OCI-LY7 (cell line): ENCODE measurements around the gene ITM2B. TPM values are rescaled to one million over a fixed set of nuclear protein-coding genes. Genes with fewer than 3 reads are reported as not detected.

Source experiments
- BruUV-seq: library from RNA; stranded (reverse); fragments of 400-500 nt; replicated peaks from 2 replicates; lab custom pipeline; 2021; lab: Mats Ljungman, UMichigan
- CTCF ChIA-PET: fragments of 300-600 bp; sonication (Branson Sonifier 250); formaldehyde crosslinking; loops from one replicate; lab custom pipeline; 2022; ENCODE audit warnings: antibody characterized with exemption; ENCODE audit not compliant: unreplicated experiment; lab: Charles Lee
- POLR2A ChIA-PET: fragments of 300-600 bp; sonication (Branson Sonifier 250); formaldehyde crosslinking; loops from one replicate; lab custom pipeline; 2022; ENCODE audit warnings: antibody characterized with exemption; lab: Charles Lee
- DNase-seq: peaks from one replicate; pipeline ENCODE4 v3.0.0-alpha.2; 2015; ENCODE audit warnings: low spot score
- H2AFZ ChIP-seq: fragments of 200-600 bp; sonication (generic), shearing (Covaris generic); 2 replicates; pipeline ENCODE4 v1.6.1; 2014; ENCODE audit warnings: mild to moderate bottlenecking, antibody characterized with exemption, low read length, moderate library complexity
- H3K27ac ChIP-seq: fragments of 200-600 bp; sonication (generic); 2 replicates; pipeline ENCODE4 v1.5.1; 2014; ENCODE audit warnings: mixed run types, low read depth, mild to moderate bottlenecking, moderate library complexity, low read length, inconsistent platforms; ENCODE audit not compliant: poor library complexity, severe bottlenecking
- H3K36me3 ChIP-seq: fragments of 200-600 bp; sonication (generic); 2 replicates; pipeline ENCODE4 v1.6.1; 2014; ENCODE audit warnings: mild to moderate bottlenecking, antibody characterized with exemption, low read length, moderate library complexity, mixed read lengths; ENCODE audit not compliant: insufficient read depth
- H3K4me1 ChIP-seq: fragments of 200-600 bp; sonication (generic); 2 replicates; pipeline ENCODE4 v1.5.1; 2014; ENCODE audit warnings: mild to moderate bottlenecking, low read length; ENCODE audit not compliant: insufficient read depth, poor library complexity, severe bottlenecking
- H3K4me2 ChIP-seq: fragments of 200-600 bp; sonication (generic); 2 replicates; pipeline ENCODE4 v1.6.1; 2014; ENCODE audit warnings: mild to moderate bottlenecking, low read length
- H3K4me3 ChIP-seq: fragments of 200-600 bp; sonication (generic); 2 replicates; pipeline ENCODE4 v1.5.1; 2014; ENCODE audit warnings: mild to moderate bottlenecking, low read depth, low read length; ENCODE audit not compliant: poor library complexity, severe bottlenecking
- H3K79me2 ChIP-seq: fragments of 200-600 bp; sonication (generic); 2 replicates; pipeline ENCODE4 v1.6.1; 2016; ENCODE audit warnings: low read depth, mild to moderate bottlenecking, low read length, moderate library complexity, mixed read lengths; ENCODE audit not compliant: insufficient read depth
- H3K9me2 ChIP-seq: fragments of 200-600 bp; sonication (generic); 2 replicates; pipeline ENCODE4 v1.6.1; 2016; ENCODE audit warnings: mild to moderate bottlenecking, low read length, mixed read lengths; ENCODE audit not compliant: insufficient read depth
- H3K9me3 ChIP-seq: fragments of 200-600 bp; sonication (generic); 2 replicates; pipeline ENCODE4 v1.6.1; 2014; ENCODE audit warnings: mild to moderate bottlenecking, mixed run types, low read length, mixed read lengths
- H4K20me1 ChIP-seq: fragments of 200-600 bp; sonication (generic); 2 replicates; pipeline ENCODE4 v1.6.1; 2014; ENCODE audit warnings: mild to moderate bottlenecking, antibody characterized with exemption, low read length, moderate library complexity, mixed read lengths; ENCODE audit not compliant: insufficient read depth
- CTCF ChIP-seq: fragments of 200-600 bp; sonication (generic); conservative IDR thresholded peaks from 2 replicates; pipeline ENCODE4 v1.5.1; 2014; ENCODE audit warnings: mild to moderate bottlenecking, antibody characterized with exemption, low read length, moderate library complexity, mixed read lengths
- EZH2phosphoT487 ChIP-seq: fragments of 200-600 bp; sonication (generic); IDR thresholded peaks from 2 replicates; pipeline ENCODE4 v1.6.1; 2018; ENCODE audit warnings: low read depth, borderline replicate concordance, mild to moderate bottlenecking, mixed run types, antibody characterized with exemption, low read length, moderate library complexity, mixed read lengths
- intact Hi-C: fragments of 100-400 bp; cut with micrococcal nuclease; formaldehyde crosslinking; loops from one replicate; pipeline ENCODE4 v1.10.0; 2022; ENCODE audit not compliant: unreplicated experiment
- total RNA-seq, 2 experiments: library from RNA; depleted of rRNA in 1 of 2; stranded (reverse); fragments of >200 nt in 1 of 2; shearing (Covaris generic) in 1 of 2; gene quantifications; 2 replicates each; pipeline ENCODE4 v1.2.3, GENCODE V29; 2014 to 2022

ITM2B gene
- total RNA-seq, 2 experiments from 2014 or later, result 14.7 to 43.3 TPM

GRCh38 chr13:48216204-48216711 lies 16.7 kb upstream of the ITM2B start:
- no peak overlapping the region for H2AFZ ChIP-seq
- H4K20me1 ChIP-seq, result no peaks in the 10 kb centered on the region
- H3K79me2 ChIP-seq, result no peaks in the 10 kb centered on the region
- no peaks in the 10 kb centered on the region for H3K9me3 ChIP-seq
- no peak for TF ChIP-seq EZH2phosphoT487
- TF ChIP-seq CTCF, result no peak
- no peak overlapping the region for H3K27ac ChIP-seq
- H3K9me2 ChIP-seq, result no peaks in the 10 kb centered on the region
- BruUV-seq, result no TSS peak
- intact Hi-C loops, result no loop called here
- H3K4me2 ChIP-seq, result no peak overlapping the region
- no peak overlapping the region for H3K4me3 ChIP-seq
- ChIA-PET CTCF (no interaction called here), POLR2A (no interaction called here)
- H3K36me3 ChIP-seq, result no peaks in the 10 kb centered on the region
- H3K4me1 ChIP-seq, result peaks cover 5% of the 10 kb centered on the region
- no peak for DNase-seq

- Histone ChIP-seq H3K27ac (no peak overlapping the region), H4K20me1 (no peaks in the 10 kb centered on the region), H3K4me1 (peaks cover 9% of the 10 kb centered on the region), H3K4me3 (no peak overlapping the region), H3K4me2 (no peak overlapping the region), H3K36me3 (no peaks in the 10 kb centered on the region), H2AFZ (no peak overlapping the region), H3K9me3 (no peaks in the 10 kb centered on the region), H3K9me2 (no peaks in the 10 kb centered on the region), H3K79me2 (no peaks in the 10 kb centered on the region)
- BruUV-seq, result no TSS peak
- POLR2A ChIA-PET, result interaction anchor here (1.7 kb wide), 1 partner anchor 15 kb away, joined by 5 read pairs; no protein-coding TSS in a partner anchor
- CTCF ChIA-PET, result interaction anchor here (1.4 kb wide), 1 partner anchor 397 kb away, joined by 3 read pairs; no protein-coding TSS in a partner anchor
- intact Hi-C loops, result no loop called here
- no peak for TF ChIP-seq CTCF
- no peak for TF ChIP-seq EZH2phosphoT487
- no peak for DNase-seq
Observed at GRCh38 chr13:48220592-48220980, 12.4 kb upstream of the ITM2B start.

- peak overlapping the region; percentile 54; the same call in 1 of the 2 replicates for H2AFZ ChIP-seq
- no peak overlapping the region for H3K4me2 ChIP-seq
- no peaks in the 10 kb centered on the region for H3K9me2 ChIP-seq
- intact Hi-C loops, result no loop called here
- H3K27ac ChIP-seq, result no peak overlapping the region
- TF ChIP-seq EZH2phosphoT487 (no peak), CTCF (no peak)
- H3K79me2 ChIP-seq, result no peaks in the 10 kb centered on the region
- H3K4me1 ChIP-seq, result peaks cover 9% of the 10 kb centered on the region
- POLR2A ChIA-PET, result interaction anchor here (1.7 kb wide), 1 partner anchor 15 kb away, joined by 5 read pairs; no protein-coding TSS in a partner anchor
- CTCF ChIA-PET, result interaction anchor here (1.4 kb wide), 1 partner anchor 397 kb away, joined by 3 read pairs; no protein-coding TSS in a partner anchor
- no peaks in the 10 kb centered on the region for H3K9me3 ChIP-seq
- H3K4me3 ChIP-seq, result no peak overlapping the region
- H3K36me3 ChIP-seq, result no peaks in the 10 kb centered on the region
- H4K20me1 ChIP-seq, result no peaks in the 10 kb centered on the region
- DNase-seq, result no peak
- BruUV-seq, result no TSS peak
Observed at GRCh38 chr13:48220981-48221685, 11.9 kb upstream of the ITM2B start.
